RWPE2 (cell line): ENCODE results near the gene CFAP52.

Experiments used
- ATAC-seq: fragments of 200-7000 bp; cut with Tn5 transposase; 3 replicates; pipeline ENCODE4 v1.9.1; 2021; ENCODE audit warnings: low read depth
- DNase-seq: peaks from one replicate; pipeline ENCODE4 v3.0.0-alpha.2; 2020; ENCODE audit warnings: low spot score
- H3K27ac ChIP-seq: fragments of 450-650 bp; 2 replicates; pipeline ENCODE4 v1.5.1; 2017; ENCODE audit warnings: mild to moderate bottlenecking; ENCODE audit not compliant: poor library complexity, severe bottlenecking
- H3K27me3 ChIP-seq: fragments of 250-450 bp; sonication (Bioruptor Pico); 2 replicates; pipeline ENCODE4 v1.5.1; 2021; ENCODE audit warnings: mild to moderate bottlenecking, moderate library complexity; ENCODE audit not compliant: insufficient read depth, poor library complexity, severe bottlenecking
- H3K36me3 ChIP-seq: fragments of 250-450 bp; sonication (Bioruptor Pico); 2 replicates; pipeline ENCODE4 v1.5.1; 2020; ENCODE audit warnings: low read depth, mild to moderate bottlenecking, moderate library complexity
- H3K4me1 ChIP-seq: fragments of 250-450 bp; sonication (Bioruptor Pico); 2 replicates; pipeline ENCODE4 v1.5.1; 2021; ENCODE audit warnings: mild to moderate bottlenecking, moderate library complexity; ENCODE audit not compliant: insufficient read depth, poor library complexity, severe bottlenecking
- H3K4me3 ChIP-seq: fragments of 250-450 bp; sonication (Bioruptor Pico); 2 replicates; pipeline ENCODE4 v1.5.1; 2021; ENCODE audit warnings: mild to moderate bottlenecking, moderate library complexity; ENCODE audit not compliant: severe bottlenecking
- H3K9me3 ChIP-seq: fragments of 250-450 bp; sonication (Bioruptor Pico); 2 replicates; pipeline ENCODE4 v1.5.1; 2021; ENCODE audit warnings: mild to moderate bottlenecking, moderate library complexity; ENCODE audit not compliant: severe bottlenecking
- CTCF ChIP-seq: fragments of 450-650 bp; IDR thresholded peaks from one replicate; pipeline ENCODE4 v1.5.1; 2017; ENCODE audit warnings: mild to moderate bottlenecking, moderate library complexity; ENCODE audit not compliant: poor library complexity, severe bottlenecking

Gene CFAP52

GRCh38 chr17:9568004-9568403 is 8.4 kb upstream of the CFAP52 start:
- no peak for TF ChIP-seq CTCF
- no peaks in the 10 kb centered on the region for H3K4me1 ChIP-seq
- H3K4me3 ChIP-seq, result no peak overlapping the region
- H3K9me3 ChIP-seq, result no peaks in the 10 kb centered on the region
- ATAC-seq, result no peak
- H3K27ac ChIP-seq, result no peak overlapping the region
- H3K36me3 ChIP-seq, result peaks cover 20% of the 10 kb centered on the region
- DNase-seq, result no peak
- H3K27me3 ChIP-seq, result no peaks in the 10 kb centered on the region

- H3K27me3 ChIP-seq, result no peaks in the 10 kb centered on the region
- no peak for TF ChIP-seq CTCF
- H3K9me3 ChIP-seq, result no peaks in the 10 kb centered on the region
- H3K27ac ChIP-seq, result no peak overlapping the region
- ATAC-seq (no peak), DNase-seq (no peak)
- H3K4me3 ChIP-seq, result no peak overlapping the region
- H3K4me1 ChIP-seq, result peaks cover 2% of the 10 kb centered on the region
- peaks cover 20% of the 10 kb centered on the region for H3K36me3 ChIP-seq
Measured at GRCh38 chr17:9568957-9569588, 7.4 kb upstream of the CFAP52 start.

- TF ChIP-seq CTCF, result no peak
- H3K4me1 ChIP-seq, result peaks cover 2% of the 10 kb centered on the region
- H3K36me3 ChIP-seq, result peaks cover 19% of the 10 kb centered on the region
- DNase-seq, result no peak
- H3K9me3 ChIP-seq, result no peaks in the 10 kb centered on the region
- H3K27me3 ChIP-seq, result no peaks in the 10 kb centered on the region
- no peak overlapping the region for H3K27ac ChIP-seq
- ATAC-seq, result no peak
- no peak overlapping the region for H3K4me3 ChIP-seq
Measured at GRCh38 chr17:9571201-9571600, 5.2 kb upstream of the CFAP52 start.

- peak; percentile 74 for ATAC-seq
- peak within 1 kb of the TSS; percentile 40 for H3K27ac ChIP-seq
Measured at GRCh38 chr17:9575381-9576101, 901 bp upstream of the CFAP52 start, which contains the start of gene STX8. STX8 (minus strand) TSS chr17:9575820; CDS start chr17:9575808, 12 bp downstream.

More at GRCh38 chr17:9575381-9576101, 901 bp upstream of the CFAP52 start, which contains the start of gene STX8:
- H3K27me3 ChIP-seq, result no peaks in the 10 kb centered on the region
- DNase-seq, result peak; percentile 95
- H3K9me3 ChIP-seq, result no peaks in the 10 kb centered on the region
- H3K36me3 ChIP-seq, result 0 out of 2 replicates have a peak, but pooled peaks cover 3% of the 10 kb centered on the region
- TF ChIP-seq CTCF, result no peak
- H3K4me3 ChIP-seq, result peak within 1 kb of the TSS; percentile 91
- peaks cover 2% of the 10 kb centered on the region for H3K4me1 ChIP-seq
